ENCODE data around the gene C3orf20. TPM values are rescaled to one million over a fixed set of nuclear protein-coding genes. Genes with fewer than 3 reads are reported as not detected.

C3orf20 gene
- total RNA-seq: 0.11 TPM in 1 of 2 replicates, not detected in the other

GRCh38 chr3:14674841-14675240 lies at the start of gene C3orf20:
Gene C3orf20, plus strand, starts transcription at chr3:14675141. Its CDS starts 7,573 bp downstream, at chr3:14682714.

GRCh38 chr3:14651440-14652251 lies 23.3 kb upstream of the C3orf20 start, which contains the start of gene CCDC174:
Gene CCDC174, plus strand, starts transcription at chr3:14651762. Its CDS starts 75 bp downstream, at chr3:14651837.

GRCh38 chr3:14818804-14819500 lies 144.0 kb downstream of the C3orf20 start, which contains the start of gene FGD5:
Gene FGD5, plus strand, starts transcription at chr3:14818962. Its CDS starts 110 bp downstream, at chr3:14819072.

Other genes with a start within 250 kb of the C3orf20 start
- gene GRIP2, start 134.8 kb upstream of the C3orf20 start, total RNA-seq: under 0.01 TPM in 2 replicates
- 11.2 and 17.3 TPM in 2 replicates for gene CCDC174, start 23.4 kb upstream of the C3orf20 start, total RNA-seq
- 0.11 TPM in 1 of 2 replicates, not detected in the other for gene FGD5, start 143.8 kb downstream of the C3orf20 start, total RNA-seq